Measurements from ENCODE around the gene PRKCG.
"Not testable (repeated sequence)": the region's sequence is repeated elsewhere in the genome, so short reads cannot be mapped to it uniquely, and the experiment has no call there.

PRKCG gene

GRCh38 chr19:53881482-53882390 is at the start of gene PRKCG:
Gene PRKCG (plus strand): TSS chr19:53882197. CDS start chr19:53882495, 298 bp downstream.
- DNase-seq = peak in 48 of 58 donors; percentile 9 to 82 (median 41)

- DNase-seq = not testable (repeated sequence)
Measured at GRCh38 chr19:53832861-53833260, 49.1 kb upstream of the PRKCG start.

GRCh38 chr19:53838446-53838845 is 43.6 kb upstream of the PRKCG start:
- DNase-seq = not testable (repeated sequence)

GRCh38 chr19:53840241-53840640 is 41.8 kb upstream of the PRKCG start:
- DNase-seq = not testable (repeated sequence)

- not testable (repeated sequence) for DNase-seq
Measured at GRCh38 chr19:53840914-53841313, 41.1 kb upstream of the PRKCG start.

GRCh38 chr19:53844849-53845246 is 37.1 kb upstream of the PRKCG start:
- no peak for DNase-seq

- DNase-seq = peak in 9 of 58 donors; percentile 6 to 41 (median 12)
Measured at GRCh38 chr19:53847555-53847954, 34.4 kb upstream of the PRKCG start.

- no peak for DNase-seq
Measured at GRCh38 chr19:53849237-53849676, 32.7 kb upstream of the PRKCG start.

GRCh38 chr19:53853707-53854106 is 28.3 kb upstream of the PRKCG start:
- DNase-seq = no peak

- DNase-seq = peak in 30 of 58 donors; percentile 17 to 82 (median 43)
Measured at GRCh38 chr19:53864308-53864836, 17.6 kb upstream of the PRKCG start.

- DNase-seq = peak in 5 of 58 donors; percentile 27 to 50 (median 39)
Measured at GRCh38 chr19:53865523-53865917, 16.5 kb upstream of the PRKCG start.

GRCh38 chr19:53865918-53866864 is 15.8 kb upstream of the PRKCG start:
- peak in 54 of 58 donors; percentile 16 to 83 (median 67) for DNase-seq

- DNase-seq = peak in 8 of 58 donors; percentile 5 to 58 (median 40)
Measured at GRCh38 chr19:53866865-53867224, 15.2 kb upstream of the PRKCG start.

- peak; percentile 37 to 99 (median 94) for DNase-seq
Measured at GRCh38 chr19:53867225-53868090, 14.5 kb upstream of the PRKCG start, which contains the start of gene MYADM. Gene MYADM (plus strand): TSS chr19:53867883. CDS start chr19:53873530, 5,647 bp downstream.

GRCh38 chr19:53868091-53868891 is 13.7 kb upstream of the PRKCG start:
- DNase-seq = peak in 16 of 58 donors; percentile 16 to 69 (median 43)

- DNase-seq = peak in 48 of 58 donors; percentile 10 to 77 (median 50)
Measured at GRCh38 chr19:53868892-53869804, 12.8 kb upstream of the PRKCG start.

GRCh38 chr19:53869805-53870484 is 12.1 kb upstream of the PRKCG start:
- not testable (repeated sequence) for DNase-seq

Measured in anterior cingulate cortex (tissue), 58 donors.